GM18498 (cell line): ENCODE results near the gene CENPN.

Experiments
- ATAC-seq: cut with Tn5 transposase; IDR thresholded peaks from one replicate; pipeline ENCODE4 v1.9.1; 2021; ENCODE audit warnings: mild to moderate bottlenecking, moderate library complexity; ENCODE audit not compliant: unreplicated experiment

Gene CENPN

GRCh38 chr16:80991792-80992430, 15.1 kb upstream of the CENPN start:
- ATAC-seq, result no peak

- ATAC-seq, result no peak
Observed at GRCh38 chr16:80992676-80993293, 14.2 kb upstream of the CENPN start.

GRCh38 chr16:80993307-80993706, 13.7 kb upstream of the CENPN start:
- ATAC-seq, result no peak

- no peak for ATAC-seq
Observed at GRCh38 chr16:80993834-80994233, 13.2 kb upstream of the CENPN start.

GRCh38 chr16:80994451-80994850, 12.6 kb upstream of the CENPN start:
- ATAC-seq, result no peak

GRCh38 chr16:80996688-80997138, 10.3 kb upstream of the CENPN start:
- ATAC-seq, result peak; percentile 17

- ATAC-seq, result peak; percentile 73
Observed at GRCh38 chr16:80997139-80997798, 9.7 kb upstream of the CENPN start.

GRCh38 chr16:80997964-80998620, 8.9 kb upstream of the CENPN start:
- no peak for ATAC-seq

- no peak for ATAC-seq
Observed at GRCh38 chr16:81000873-81001272, 6.1 kb upstream of the CENPN start.

GRCh38 chr16:81001330-81001729, 5.7 kb upstream of the CENPN start:
- no peak for ATAC-seq

- ATAC-seq, result no peak
Observed at GRCh38 chr16:81003064-81003463, 4.0 kb upstream of the CENPN start.

GRCh38 chr16:81003610-81004460, 3.2 kb upstream of the CENPN start:
- no peak for ATAC-seq

GRCh38 chr16:81004646-81005353, 2.2 kb upstream of the CENPN start:
- ATAC-seq, result no peak

- ATAC-seq, result no peak
Observed at GRCh38 chr16:81005610-81006161, 1.3 kb upstream of the CENPN start.

- ATAC-seq, result peak; percentile 39
Observed at GRCh38 chr16:81006211-81006812, 702 bp upstream of the CENPN start.

- ATAC-seq, result no peak
Observed at GRCh38 chr16:81008505-81008789, 1.4 kb downstream of the CENPN start.

- ATAC-seq, result no peak
Observed at GRCh38 chr16:81012974-81013373, 6.0 kb downstream of the CENPN start.

GRCh38 chr16:81014672-81015071, 7.7 kb downstream of the CENPN start:
- peak; percentile 64 for ATAC-seq

- ATAC-seq, result no peak
Observed at GRCh38 chr16:81018496-81018895, 11.5 kb downstream of the CENPN start.

- no peak for ATAC-seq
Observed at GRCh38 chr16:81026429-81026828, 19.4 kb downstream of the CENPN start.
